Upper lobe of right lung (tissue), 1 donor: Measurements from ENCODE around the gene HSF2BP. TPM values are rescaled to one million over a fixed set of nuclear protein-coding genes. Genes with fewer than 3 reads are reported as not detected.

Source experiments
- ATAC-seq: fragments of 200-7000 bp; cut with Tn5 transposase; one replicate; pipeline ENCODE4 v1.9.1; 2020; ENCODE audit warnings: mild to moderate bottlenecking, moderate library complexity
- DNase-seq: peaks from one replicate; pipeline ENCODE4 v3.0.0-alpha.2; 2020
- H3K27ac ChIP-seq: fragments of 200-600 bp; one replicate; pipeline ENCODE4 v1.8.0; 2022
- H3K27me3 ChIP-seq: fragments of 200-600 bp; one replicate; pipeline ENCODE4 v1.8.0; 2022; ENCODE audit warnings: mild to moderate bottlenecking
- H3K36me3 ChIP-seq: fragments of 200-600 bp; one replicate; pipeline ENCODE4 v1.8.0; 2022
- H3K4me1 ChIP-seq: fragments of 200-600 bp; one replicate; pipeline ENCODE4 v1.8.0; 2022
- H3K4me3 ChIP-seq: fragments of 200-600 bp; one replicate; pipeline ENCODE4 v1.8.0; 2022; ENCODE audit warnings: mild to moderate bottlenecking
- H3K9me3 ChIP-seq: fragments of 200-600 bp; one replicate; pipeline ENCODE4 v1.8.0; 2022
- CTCF ChIP-seq: fragments of 200-600 bp; IDR thresholded peaks from one replicate; pipeline ENCODE4 v1.8.0; 2022; ENCODE audit warnings: antibody characterized with exemption
- intact Hi-C: fragments of 100-400 bp; cut with DNase I; formaldehyde crosslinking; loops from one replicate; pipeline ENCODE4 v1.11.0; 2022
- total RNA-seq: library from RNA; stranded (reverse); fragmentation: NEBNext Ultra II Directional; extraction: Animal tissue kit (Norgen Biotek cat#: 25700); gene quantifications from one replicate; pipeline ENCODE4 v1.2.1, GENCODE V29; 2021
- donor health status: DM: no; HTN: yes; CAD: no; lungs with severe emphysema.

The HSF2BP gene
- total RNA-seq, 1 donor from 2014 or later: 0.41 TPM

GRCh38 chr21:43611598-43612369, 47.5 kb downstream of the HSF2BP start:
- H3K4me1 ChIP-seq: peaks cover 11% of the 10 kb centered on the region
- no peak overlapping the region for H3K27ac ChIP-seq
- TF ChIP-seq CTCF: peak; percentile 68
- intact Hi-C loops: no loop called here
- H3K4me3 ChIP-seq: no peak overlapping the region
- ATAC-seq (peak; percentile 90), DNase-seq (peak; percentile 84)
- no peaks in the 10 kb centered on the region for H3K27me3 ChIP-seq
- H3K36me3 ChIP-seq: no peaks in the 10 kb centered on the region
- no peaks in the 10 kb centered on the region for H3K9me3 ChIP-seq

GRCh38 chr21:43609501-43610340, 49.6 kb downstream of the HSF2BP start:
- intact Hi-C loops: no loop called here
- Histone ChIP-seq H3K4me1 (peaks cover 11% of the 10 kb centered on the region), H3K27me3 (no peaks in the 10 kb centered on the region), H3K9me3 (no peaks in the 10 kb centered on the region), H3K4me3 (no peak overlapping the region), H3K27ac (no peak overlapping the region), H3K36me3 (no peaks in the 10 kb centered on the region)
- ATAC-seq (peak; percentile 29), DNase-seq (no peak)
- no peak for TF ChIP-seq CTCF

- no peaks in the 10 kb centered on the region for H3K27me3 ChIP-seq
- no peak for ATAC-seq
- H3K4me3 ChIP-seq: no peak overlapping the region
- intact Hi-C loops: no loop called here
- peaks cover 11% of the 10 kb centered on the region for H3K4me1 ChIP-seq
- TF ChIP-seq CTCF: no peak
- no peak overlapping the region for H3K27ac ChIP-seq
- no peaks in the 10 kb centered on the region for H3K36me3 ChIP-seq
- no peak for DNase-seq
- no peaks in the 10 kb centered on the region for H3K9me3 ChIP-seq
Measured at GRCh38 chr21:43608664-43609063, 50.6 kb downstream of the HSF2BP start.

GRCh38 chr21:43608225-43608624, 51.1 kb downstream of the HSF2BP start:
- Histone ChIP-seq H3K27ac (no peak overlapping the region), H3K4me1 (peaks cover 11% of the 10 kb centered on the region), H3K36me3 (no peaks in the 10 kb centered on the region), H3K27me3 (no peaks in the 10 kb centered on the region), H3K9me3 (no peaks in the 10 kb centered on the region), H3K4me3 (no peak overlapping the region)
- ATAC-seq (no peak), DNase-seq (no peak)
- intact Hi-C loops: no loop called here
- TF ChIP-seq CTCF: no peak

GRCh38 chr21:43605320-43606215, 53.7 kb downstream of the HSF2BP start:
- no peaks in the 10 kb centered on the region for H3K27me3 ChIP-seq
- ATAC-seq (peak; percentile 38), DNase-seq (no peak)
- no peaks in the 10 kb centered on the region for H3K36me3 ChIP-seq
- no peak overlapping the region for H3K4me3 ChIP-seq
- H3K4me1 ChIP-seq: peaks cover 6% of the 10 kb centered on the region
- no peaks in the 10 kb centered on the region for H3K9me3 ChIP-seq
- TF ChIP-seq CTCF: no peak
- no peak overlapping the region for H3K27ac ChIP-seq
- intact Hi-C loops: no loop called here
